Muscle layer of duodenum (tissue), 2 donors: Measurements from ENCODE around the gene CPLX4.
A peak's percentile ranks its signal among the peaks of the same experiment; 100 is the strongest.

Source experiments
- H3K27ac ChIP-seq: one replicate; pipeline ENCODE4 v1.7.0; 2013; ENCODE audit warnings: mild to moderate bottlenecking, low read length
- H3K27me3 ChIP-seq: one replicate; pipeline ENCODE4 v1.7.0; 2013; ENCODE audit warnings: low read depth, mild to moderate bottlenecking, control low read depth, low read length
- H3K36me3 ChIP-seq, 2 donors: one replicate each; pipeline ENCODE4 v1.7.0; 2013; ENCODE audit warnings: low read length in 2 of 2, control low read depth in 1 of 2, mild to moderate bottlenecking in 1 of 2; ENCODE audit not compliant: insufficient read depth in 2 of 2, control insufficient read depth in 1 of 2
- H3K4me1 ChIP-seq, 2 donors: one replicate each; pipeline ENCODE4 v1.7.0; 2013; ENCODE audit warnings: low read length in 2 of 2, mild to moderate bottlenecking in 2 of 2, control low read depth in 1 of 2, moderate library complexity in 1 of 2; ENCODE audit not compliant: insufficient read depth in 2 of 2, control insufficient read depth in 1 of 2
- H3K4me3 ChIP-seq, 2 donors: one replicate each; pipeline ENCODE4 v1.7.0; 2013; ENCODE audit warnings: low read length in 2 of 2, low read depth in 1 of 2, mild to moderate bottlenecking in 1 of 2
- H3K9me3 ChIP-seq, 2 donors: one replicate each; pipeline ENCODE4 v1.7.0; 2013; ENCODE audit warnings: low read length in 2 of 2, control low read depth in 1 of 2, mild to moderate bottlenecking in 1 of 2; ENCODE audit not compliant: control insufficient read depth in 1 of 2
- donor health status: healthy.

CPLX4 gene

DNA sequence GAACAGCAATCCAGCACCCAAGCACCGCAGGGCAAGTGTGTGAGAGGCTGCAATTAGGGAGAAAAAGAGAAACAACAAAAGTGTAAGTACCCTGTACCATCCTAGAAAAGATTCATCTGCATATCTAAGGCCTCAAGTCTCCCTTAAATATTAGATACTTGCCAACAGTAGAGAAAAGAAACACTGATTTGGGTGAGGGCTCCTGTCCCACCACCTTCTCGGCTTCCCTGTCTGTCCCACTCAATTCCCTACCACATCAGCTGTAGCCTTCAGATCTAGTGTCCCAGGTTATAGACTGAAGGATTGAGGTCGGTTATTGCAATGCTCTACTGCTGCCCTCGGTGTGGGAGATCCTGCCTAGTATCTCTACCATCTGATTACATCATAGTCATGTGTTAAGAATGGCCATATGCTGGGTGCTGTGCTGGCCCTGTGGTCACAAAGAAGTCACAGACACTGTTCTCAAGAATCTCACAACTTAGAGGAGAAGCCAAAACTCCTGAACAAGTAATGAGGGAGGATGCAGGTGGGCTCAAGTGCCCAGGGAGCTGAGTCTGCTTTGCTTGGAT is 47.7 kb downstream of the CPLX4 start:
- Histone ChIP-seq H3K27me3 (peaks cover 90% of the 10 kb centered on the region), H3K4me3 (no peak overlapping the region), H3K4me1 (peaks cover 0 to 48% of the 10 kb centered on the region in 2 donors), H3K36me3 (no peaks in the 10 kb centered on the region), H3K27ac (no peak overlapping the region), H3K9me3 (no peaks in the 10 kb centered on the region)

- peaks cover 0 to 48% of the 10 kb centered on the region in 2 donors for H3K4me1 ChIP-seq
- H3K27me3 ChIP-seq, result peaks cover 90% of the 10 kb centered on the region
Measured at GRCh38 chr18:59269563-59270119, 48.8 kb downstream of the CPLX4 start.

GRCh38 chr18:59268721-59269562 is 49.5 kb downstream of the CPLX4 start:
- Histone ChIP-seq H3K9me3 (no peaks in the 10 kb centered on the region), H3K27ac (no peak overlapping the region), H3K27me3 (peaks cover 89% of the 10 kb centered on the region), H3K4me1 (peaks cover 0 to 46% of the 10 kb centered on the region in 2 donors), H3K36me3 (no peaks in the 10 kb centered on the region), H3K4me3 (peak overlapping the region in 1 of 2 donors; percentile 41)

More at GRCh38 chr18:59269563-59270119, 48.8 kb downstream of the CPLX4 start:
- Histone ChIP-seq H3K27ac (no peak overlapping the region), H3K4me3 (peak overlapping the region in 1 of 2 donors; percentile 41), H3K9me3 (no peaks in the 10 kb centered on the region), H3K36me3 (no peaks in the 10 kb centered on the region)

- Histone ChIP-seq H3K4me1 (peaks cover 0 to 39% of the 10 kb centered on the region in 2 donors), H3K9me3 (no peaks in the 10 kb centered on the region), H3K27me3 (peaks cover 82% of the 10 kb centered on the region), H3K27ac (no peak overlapping the region), H3K4me3 (peak overlapping the region in 1 of 2 donors; percentile 1), H3K36me3 (no peaks in the 10 kb centered on the region)
Measured at GRCh38 chr18:59268127-59268720, 50.2 kb downstream of the CPLX4 start.

- Histone ChIP-seq H3K36me3 (no peaks in the 10 kb centered on the region), H3K27me3 (peaks cover 78% of the 10 kb centered on the region), H3K9me3 (no peaks in the 10 kb centered on the region), H3K4me3 (no peak overlapping the region), H3K27ac (no peak overlapping the region), H3K4me1 (peaks cover 0 to 32% of the 10 kb centered on the region in 2 donors)
Measured at GRCh38 chr18:59267503-59268126, 50.8 kb downstream of the CPLX4 start.

DNA sequence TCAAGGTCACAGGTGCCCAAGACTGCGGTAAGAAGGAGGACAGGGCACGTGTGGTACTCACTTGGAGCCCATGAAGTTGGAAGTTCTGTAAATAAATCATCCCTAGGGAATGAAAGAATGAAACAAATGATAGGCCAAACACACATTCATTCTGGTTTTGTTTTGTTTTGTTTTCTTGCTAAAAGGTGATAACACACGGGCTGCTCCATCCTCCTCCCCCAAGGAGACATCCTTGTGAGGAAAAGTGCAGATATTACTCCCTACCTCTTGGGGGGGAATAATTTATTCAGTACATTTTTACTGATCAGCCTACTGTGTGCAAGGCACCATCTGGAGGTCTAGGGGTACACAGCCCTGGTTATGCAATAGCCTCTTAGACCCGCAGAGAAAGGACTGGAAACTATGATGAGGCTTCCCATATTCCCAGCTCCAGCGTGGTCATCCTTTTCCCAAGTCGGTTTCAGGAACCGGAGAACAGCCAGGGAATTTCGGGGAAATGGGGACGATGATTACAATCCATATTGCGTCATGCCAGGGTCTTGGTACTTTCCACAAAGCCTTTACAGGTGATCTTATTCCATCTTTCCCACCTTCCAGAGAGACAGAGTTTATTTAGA is 51.5 kb downstream of the CPLX4 start:
- H3K27ac ChIP-seq, result no peak overlapping the region
- H3K27me3 ChIP-seq, result peaks cover 72% of the 10 kb centered on the region
- no peaks in the 10 kb centered on the region for H3K9me3 ChIP-seq
- H3K4me1 ChIP-seq, result peaks cover 0 to 26% of the 10 kb centered on the region in 2 donors
- no peaks in the 10 kb centered on the region for H3K36me3 ChIP-seq
- H3K4me3 ChIP-seq, result no peak overlapping the region

DNA sequence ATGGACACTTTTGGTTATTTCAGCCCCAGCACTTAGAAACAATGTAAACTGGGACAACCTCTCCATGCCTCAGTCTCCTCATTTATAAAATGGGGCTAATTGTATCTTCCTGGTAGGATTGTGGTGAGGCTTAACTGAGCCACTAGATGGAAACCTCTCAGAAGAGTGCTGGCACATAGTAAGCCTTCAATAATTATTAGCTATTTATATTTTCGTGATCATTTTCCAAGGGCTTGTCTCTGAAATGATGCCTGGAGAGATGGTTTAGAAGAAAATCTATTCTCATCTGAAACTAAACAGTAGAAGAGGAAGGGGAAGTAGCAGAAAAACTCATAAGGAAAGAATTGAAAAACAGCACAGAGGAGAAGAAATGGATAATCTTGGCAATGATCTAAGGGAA is 52.0 kb downstream of the CPLX4 start:
- H3K36me3 ChIP-seq, result no peaks in the 10 kb centered on the region
- H3K27ac ChIP-seq, result no peak overlapping the region
- peaks cover 0 to 24% of the 10 kb centered on the region in 2 donors for H3K4me1 ChIP-seq
- no peak overlapping the region for H3K4me3 ChIP-seq
- no peaks in the 10 kb centered on the region for H3K9me3 ChIP-seq
- peaks cover 66% of the 10 kb centered on the region for H3K27me3 ChIP-seq

GRCh38 chr18:59265974-59266369 is 52.5 kb downstream of the CPLX4 start:
- no peak overlapping the region for H3K4me3 ChIP-seq
- H3K27ac ChIP-seq, result no peak overlapping the region
- H3K4me1 ChIP-seq, result peaks cover 0 to 24% of the 10 kb centered on the region in 2 donors
- no peaks in the 10 kb centered on the region for H3K36me3 ChIP-seq
- no peaks in the 10 kb centered on the region for H3K9me3 ChIP-seq
- peaks cover 62% of the 10 kb centered on the region for H3K27me3 ChIP-seq

- H3K27me3 ChIP-seq, result peaks cover 56% of the 10 kb centered on the region
- no peaks in the 10 kb centered on the region for H3K9me3 ChIP-seq
- H3K27ac ChIP-seq, result no peak overlapping the region
- peak overlapping the region in 1 of 2 donors; percentile 44 for H3K4me3 ChIP-seq
- H3K4me1 ChIP-seq, result peaks cover 0 to 24% of the 10 kb centered on the region in 2 donors
- H3K36me3 ChIP-seq, result no peaks in the 10 kb centered on the region
Measured at GRCh38 chr18:59265246-59265973, 53.0 kb downstream of the CPLX4 start.

- Histone ChIP-seq H3K36me3 (no peaks in the 10 kb centered on the region), H3K9me3 (no peaks in the 10 kb centered on the region), H3K4me1 (peaks cover 0 to 24% of the 10 kb centered on the region in 2 donors), H3K4me3 (peak overlapping the region in 1 of 2 donors; percentile 44), H3K27ac (no peak overlapping the region), H3K27me3 (peaks cover 50% of the 10 kb centered on the region)
Measured at GRCh38 chr18:59264651-59265245, 53.7 kb downstream of the CPLX4 start.
